Measurements from ENCODE around the gene PRKCH.

The PRKCH gene

GRCh38 chr14:61581955-61582615 is 260.7 kb downstream of the PRKCH start:
- Histone ChIP-seq H3K36me3 (ENCODE audit: control insufficient read depth, insufficient read depth, low read length) (no peaks in the 10 kb centered on the region), H3K4me3 (ENCODE audit: low read depth, low read length) (no peak overlapping the region), H3K9me3 (ENCODE audit: control insufficient read depth, insufficient read depth, low read length) (no peaks in the 10 kb centered on the region), H3K9ac (ENCODE audit: low read depth, low read length) (no peak overlapping the region), H3K27me3 (ENCODE audit: control insufficient read depth, insufficient read depth, low read length) (no peaks in the 10 kb centered on the region), H3K4me1 (ENCODE audit: control insufficient read depth, insufficient read depth, low read length) (no peaks in the 10 kb centered on the region)

GRCh38 chr14:61582815-61583214 is 261.4 kb downstream of the PRKCH start:
- no peaks in the 10 kb centered on the region for H3K4me1 ChIP-seq (ENCODE audit: control insufficient read depth, insufficient read depth, low read length)
- H3K4me3 ChIP-seq (ENCODE audit: low read depth, low read length), result no peak overlapping the region
- no peaks in the 10 kb centered on the region for H3K36me3 ChIP-seq (ENCODE audit: control insufficient read depth, insufficient read depth, low read length)
- H3K9me3 ChIP-seq (ENCODE audit: control insufficient read depth, insufficient read depth, low read length), result no peaks in the 10 kb centered on the region
- H3K27me3 ChIP-seq (ENCODE audit: control insufficient read depth, insufficient read depth, low read length), result no peaks in the 10 kb centered on the region
- no peak overlapping the region for H3K9ac ChIP-seq (ENCODE audit: low read depth, low read length)

- H3K4me1 ChIP-seq (ENCODE audit: control insufficient read depth, insufficient read depth, low read length), result no peaks in the 10 kb centered on the region
- H3K9ac ChIP-seq (ENCODE audit: low read depth, low read length), result no peak overlapping the region
- no peaks in the 10 kb centered on the region for H3K27me3 ChIP-seq (ENCODE audit: control insufficient read depth, insufficient read depth, low read length)
- no peak overlapping the region for H3K4me3 ChIP-seq (ENCODE audit: low read depth, low read length)
- no peaks in the 10 kb centered on the region for H3K36me3 ChIP-seq (ENCODE audit: control insufficient read depth, insufficient read depth, low read length)
- no peaks in the 10 kb centered on the region for H3K9me3 ChIP-seq (ENCODE audit: control insufficient read depth, insufficient read depth, low read length)
Measured at GRCh38 chr14:61584331-61584741, 263.0 kb downstream of the PRKCH start.

GRCh38 chr14:61585598-61586543 is 264.5 kb downstream of the PRKCH start:
- Histone ChIP-seq H3K27me3 (ENCODE audit: control insufficient read depth, insufficient read depth, low read length) (no peaks in the 10 kb centered on the region), H3K9ac (ENCODE audit: low read depth, low read length) (no peak overlapping the region), H3K4me3 (ENCODE audit: low read depth, low read length) (no peak overlapping the region), H3K9me3 (ENCODE audit: control insufficient read depth, insufficient read depth, low read length) (no peaks in the 10 kb centered on the region), H3K4me1 (ENCODE audit: control insufficient read depth, insufficient read depth, low read length) (no peaks in the 10 kb centered on the region), H3K36me3 (ENCODE audit: control insufficient read depth, insufficient read depth, low read length) (no peaks in the 10 kb centered on the region)

GRCh38 chr14:61586544-61587055 is 265.2 kb downstream of the PRKCH start:
- H3K4me1 ChIP-seq (ENCODE audit: control insufficient read depth, insufficient read depth, low read length), result no peaks in the 10 kb centered on the region
- no peaks in the 10 kb centered on the region for H3K9me3 ChIP-seq (ENCODE audit: control insufficient read depth, insufficient read depth, low read length)
- no peaks in the 10 kb centered on the region for H3K36me3 ChIP-seq (ENCODE audit: control insufficient read depth, insufficient read depth, low read length)
- no peak overlapping the region for H3K9ac ChIP-seq (ENCODE audit: low read depth, low read length)
- H3K4me3 ChIP-seq (ENCODE audit: low read depth, low read length), result no peak overlapping the region
- no peaks in the 10 kb centered on the region for H3K27me3 ChIP-seq (ENCODE audit: control insufficient read depth, insufficient read depth, low read length)

- Histone ChIP-seq H3K36me3 (ENCODE audit: control insufficient read depth, insufficient read depth, low read length) (no peaks in the 10 kb centered on the region), H3K4me3 (ENCODE audit: low read depth, low read length) (no peak overlapping the region), H3K9ac (ENCODE audit: low read depth, low read length) (no peak overlapping the region), H3K9me3 (ENCODE audit: control insufficient read depth, insufficient read depth, low read length) (no peaks in the 10 kb centered on the region), H3K4me1 (ENCODE audit: control insufficient read depth, insufficient read depth, low read length) (no peaks in the 10 kb centered on the region), H3K27me3 (ENCODE audit: control insufficient read depth, insufficient read depth, low read length) (no peaks in the 10 kb centered on the region)
Measured at GRCh38 chr14:61587081-61587713, 265.8 kb downstream of the PRKCH start.

GRCh38 chr14:61588419-61588901 is 267.1 kb downstream of the PRKCH start:
- H3K9ac ChIP-seq (ENCODE audit: low read depth, low read length), result no peak overlapping the region
- no peaks in the 10 kb centered on the region for H3K4me1 ChIP-seq (ENCODE audit: control insufficient read depth, insufficient read depth, low read length)
- no peaks in the 10 kb centered on the region for H3K36me3 ChIP-seq (ENCODE audit: control insufficient read depth, insufficient read depth, low read length)
- H3K27me3 ChIP-seq (ENCODE audit: control insufficient read depth, insufficient read depth, low read length), result no peaks in the 10 kb centered on the region
- H3K4me3 ChIP-seq (ENCODE audit: low read depth, low read length), result no peak overlapping the region
- no peaks in the 10 kb centered on the region for H3K9me3 ChIP-seq (ENCODE audit: control insufficient read depth, insufficient read depth, low read length)

GRCh38 chr14:61589691-61590581 is 268.6 kb downstream of the PRKCH start:
- H3K4me3 ChIP-seq (ENCODE audit: low read depth, low read length), result no peak overlapping the region
- H3K9me3 ChIP-seq (ENCODE audit: control insufficient read depth, insufficient read depth, low read length), result no peaks in the 10 kb centered on the region
- no peak overlapping the region for H3K9ac ChIP-seq (ENCODE audit: low read depth, low read length)
- H3K4me1 ChIP-seq (ENCODE audit: control insufficient read depth, insufficient read depth, low read length), result no peaks in the 10 kb centered on the region
- no peaks in the 10 kb centered on the region for H3K27me3 ChIP-seq (ENCODE audit: control insufficient read depth, insufficient read depth, low read length)
- H3K36me3 ChIP-seq (ENCODE audit: control insufficient read depth, insufficient read depth, low read length), result no peaks in the 10 kb centered on the region

- Histone ChIP-seq H3K4me1 (ENCODE audit: control insufficient read depth, insufficient read depth, low read length) (no peaks in the 10 kb centered on the region), H3K27me3 (ENCODE audit: control insufficient read depth, insufficient read depth, low read length) (no peaks in the 10 kb centered on the region)
Measured at GRCh38 chr14:61591862-61592261, 270.5 kb downstream of the PRKCH start.

GRCh38 chr14:61593330-61593729 is 272.0 kb downstream of the PRKCH start:
- H3K27me3 ChIP-seq (ENCODE audit: control insufficient read depth, insufficient read depth, low read length), result no peaks in the 10 kb centered on the region
- no peaks in the 10 kb centered on the region for H3K36me3 ChIP-seq (ENCODE audit: control insufficient read depth, insufficient read depth, low read length)
- H3K9me3 ChIP-seq (ENCODE audit: control insufficient read depth, insufficient read depth, low read length), result no peaks in the 10 kb centered on the region
- no peak overlapping the region for H3K4me3 ChIP-seq (ENCODE audit: low read depth, low read length)
- no peak overlapping the region for H3K9ac ChIP-seq (ENCODE audit: low read depth, low read length)
- peaks cover 3% of the 10 kb centered on the region for H3K4me1 ChIP-seq (ENCODE audit: control insufficient read depth, insufficient read depth, low read length)

More at GRCh38 chr14:61591862-61592261, 270.5 kb downstream of the PRKCH start:
- Histone ChIP-seq H3K9me3 (ENCODE audit: control insufficient read depth, insufficient read depth, low read length) (no peaks in the 10 kb centered on the region), H3K36me3 (ENCODE audit: control insufficient read depth, insufficient read depth, low read length) (no peaks in the 10 kb centered on the region), H3K9ac (ENCODE audit: low read depth, low read length) (no peak overlapping the region), H3K4me3 (ENCODE audit: low read depth, low read length) (no peak overlapping the region)

GRCh38 chr14:61596990-61597389 is 275.6 kb downstream of the PRKCH start:
- no peaks in the 10 kb centered on the region for H3K9me3 ChIP-seq (ENCODE audit: control insufficient read depth, insufficient read depth, low read length)
- peaks cover 9% of the 10 kb centered on the region for H3K4me1 ChIP-seq (ENCODE audit: control insufficient read depth, insufficient read depth, low read length)
- H3K9ac ChIP-seq (ENCODE audit: low read depth, low read length), result no peak overlapping the region
- no peaks in the 10 kb centered on the region for H3K36me3 ChIP-seq (ENCODE audit: control insufficient read depth, insufficient read depth, low read length)
- no peak overlapping the region for H3K4me3 ChIP-seq (ENCODE audit: low read depth, low read length)
- H3K27me3 ChIP-seq (ENCODE audit: control insufficient read depth, insufficient read depth, low read length), result no peaks in the 10 kb centered on the region

Data from iPS-15b (cell line).